ENCODE data around the gene CFAP61. TPM values are rescaled to one million over a fixed set of nuclear protein-coding genes. Genes with fewer than 3 reads are reported as not detected.

The CFAP61 gene
- total RNA-seq, 4 donors from 2014 or later: 0.18 to 0.80 (median 0.57) TPM

GRCh38 chr20:20083807-20084206 lies 31.5 kb downstream of the CFAP61 start:
- Histone ChIP-seq H3K27ac (no peak overlapping the region), H3K9me3 (no peaks in the 10 kb centered on the region), H3K4me3 (no peak overlapping the region), H3K4me1 (peaks cover 28% of the 10 kb centered on the region), H3K36me3 (no peaks in the 10 kb centered on the region), H3K27me3 (no peaks in the 10 kb centered on the region)
- TF ChIP-seq POLR2A (IDR thresholded peaks at IDR 0.05): no peak
- TF ChIP-seq, protein P1, sequence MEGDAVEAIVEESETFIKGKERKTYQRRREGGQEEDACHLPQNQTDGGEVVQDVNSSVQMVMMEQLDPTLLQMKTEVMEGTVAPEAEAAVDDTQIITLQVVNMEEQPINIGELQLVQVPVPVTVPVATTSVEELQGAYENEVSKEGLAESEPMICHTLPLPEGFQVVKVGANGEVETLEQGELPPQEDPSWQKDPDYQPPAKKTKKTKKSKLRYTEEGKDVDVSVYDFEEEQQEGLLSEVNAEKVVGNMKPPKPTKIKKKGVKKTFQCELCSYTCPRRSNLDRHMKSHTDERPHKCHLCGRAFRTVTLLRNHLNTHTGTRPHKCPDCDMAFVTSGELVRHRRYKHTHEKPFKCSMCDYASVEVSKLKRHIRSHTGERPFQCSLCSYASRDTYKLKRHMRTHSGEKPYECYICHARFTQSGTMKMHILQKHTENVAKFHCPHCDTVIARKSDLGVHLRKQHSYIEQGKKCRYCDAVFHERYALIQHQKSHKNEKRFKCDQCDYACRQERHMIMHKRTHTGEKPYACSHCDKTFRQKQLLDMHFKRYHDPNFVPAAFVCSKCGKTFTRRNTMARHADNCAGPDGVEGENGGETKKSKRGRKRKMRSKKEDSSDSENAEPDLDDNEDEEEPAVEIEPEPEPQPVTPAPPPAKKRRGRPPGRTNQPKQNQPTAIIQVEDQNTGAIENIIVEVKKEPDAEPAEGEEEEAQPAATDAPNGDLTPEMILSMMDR (IDR thresholded peaks at IDR 0.05): peak in 1 of 2 donors; percentile 28
- under 1% methylated on average over 3 of the region's 3 CpGs for WGBS
- no peak for DNase-seq (ENCODE audit: low spot score in 2 of 2)

DNA sequence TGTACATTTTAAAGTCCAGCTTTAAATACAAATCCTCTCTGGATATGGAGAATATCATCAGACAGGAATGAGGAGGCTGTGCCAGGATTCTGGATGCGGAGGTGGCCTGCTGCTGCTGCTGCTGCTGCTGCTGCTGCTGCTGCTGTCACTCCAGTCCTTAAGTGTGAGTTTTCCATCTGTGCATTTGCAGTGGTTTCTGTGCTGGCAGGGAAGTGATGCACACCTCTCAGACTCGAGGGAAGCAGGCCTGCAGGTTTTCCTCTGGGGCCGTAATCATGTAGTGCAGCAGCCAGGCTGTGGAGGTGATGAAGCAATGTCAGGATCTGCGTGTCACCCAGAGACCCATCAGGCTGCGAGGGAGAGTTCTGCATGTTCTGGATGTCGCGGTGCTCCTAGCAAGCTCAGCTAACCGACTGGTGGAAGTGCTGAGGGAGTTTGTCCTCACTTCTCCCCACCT lies 32.0 kb downstream of the CFAP61 start:
- no peak overlapping the region for H3K4me3 ChIP-seq
- H3K36me3 ChIP-seq: no peaks in the 10 kb centered on the region
- H3K4me1 ChIP-seq: peaks cover 29% of the 10 kb centered on the region
- no peak for DNase-seq (ENCODE audit: low spot score in 2 of 2)
- no peaks in the 10 kb centered on the region for H3K9me3 ChIP-seq
- peak overlapping the region; percentile 66 for H3K27ac ChIP-seq
- 62% methylated on average over 3 of the region's 8 CpGs for WGBS
- no peak for TF ChIP-seq POLR2A (IDR thresholded peaks at IDR 0.05)
- TF ChIP-seq, protein P1 (IDR thresholded peaks at IDR 0.05): no peak
- no peak for TF ChIP-seq POLR2AphosphoS5 (IDR thresholded peaks at IDR 0.05)
- no peak for TF ChIP-seq EP300 (IDR thresholded peaks at IDR 0.05)
- H3K27me3 ChIP-seq: no peaks in the 10 kb centered on the region

GRCh38 chr20:20085071-20085470 lies 32.7 kb downstream of the CFAP61 start:
- Histone ChIP-seq H3K27ac (peak overlapping the region; percentile 72), H3K27me3 (no peaks in the 10 kb centered on the region)

GRCh38 chr20:20085812-20086211 lies 33.5 kb downstream of the CFAP61 start:
- Histone ChIP-seq H3K4me1 (peaks cover 29% of the 10 kb centered on the region), H3K27ac (peak overlapping the region; percentile 72), H3K36me3 (no peaks in the 10 kb centered on the region), H3K27me3 (no peaks in the 10 kb centered on the region), H3K9me3 (no peaks in the 10 kb centered on the region), H3K4me3 (no peak overlapping the region)
- TF ChIP-seq, protein P1 (IDR thresholded peaks at IDR 0.05): no peak
- TF ChIP-seq EP300 (IDR thresholded peaks at IDR 0.05) (peak; percentile 25), POLR2AphosphoS5 (IDR thresholded peaks at IDR 0.05) (peak in 2 of 3 donors; percentile 39 to 91), POLR2A (IDR thresholded peaks at IDR 0.05) (no peak)
- peak in 1 of 2 donors; percentile 67 for DNase-seq (ENCODE audit: low spot score in 2 of 2)
- 47% methylated on average over 2 of the region's 2 CpGs for WGBS

More at GRCh38 chr20:20085071-20085470, 32.7 kb downstream of the CFAP61 start:
- peak in 1 of 2 donors; percentile 77 for DNase-seq (ENCODE audit: low spot score in 2 of 2)
- no peak for TF ChIP-seq POLR2A (IDR thresholded peaks at IDR 0.05)
- peak in 2 of 3 donors; percentile 25 to 28 for TF ChIP-seq POLR2AphosphoS5 (IDR thresholded peaks at IDR 0.05)
- 61% methylated on average over 9 of the region's 9 CpGs for WGBS
- H3K9me3 ChIP-seq: no peaks in the 10 kb centered on the region
- H3K4me1 ChIP-seq: peaks cover 29% of the 10 kb centered on the region
- H3K36me3 ChIP-seq: no peaks in the 10 kb centered on the region
- H3K4me3 ChIP-seq: no peak overlapping the region

GRCh38 chr20:20089018-20089417 lies 36.7 kb downstream of the CFAP61 start:
- 70% methylated on average over 4 of the region's 4 CpGs for whole genome bisulfite sequencing
- H3K4me1 ChIP-seq: peaks cover 25% of the 10 kb centered on the region
- no peaks in the 10 kb centered on the region for H3K27me3 ChIP-seq
- H3K4me3 ChIP-seq: no peak overlapping the region
- TF ChIP-seq EP300 (IDR thresholded peaks at IDR 0.05) (no peak), POLR2A (IDR thresholded peaks at IDR 0.05) (no peak), POLR2AphosphoS5 (IDR thresholded peaks at IDR 0.05) (no peak)
- TF ChIP-seq, protein P1 (IDR thresholded peaks at IDR 0.05): no peak
- H3K36me3 ChIP-seq: no peaks in the 10 kb centered on the region
- no peaks in the 10 kb centered on the region for H3K9me3 ChIP-seq
- H3K27ac ChIP-seq: no peak overlapping the region
- no peak for DNase-seq (ENCODE audit: low spot score in 2 of 2)

DNA sequence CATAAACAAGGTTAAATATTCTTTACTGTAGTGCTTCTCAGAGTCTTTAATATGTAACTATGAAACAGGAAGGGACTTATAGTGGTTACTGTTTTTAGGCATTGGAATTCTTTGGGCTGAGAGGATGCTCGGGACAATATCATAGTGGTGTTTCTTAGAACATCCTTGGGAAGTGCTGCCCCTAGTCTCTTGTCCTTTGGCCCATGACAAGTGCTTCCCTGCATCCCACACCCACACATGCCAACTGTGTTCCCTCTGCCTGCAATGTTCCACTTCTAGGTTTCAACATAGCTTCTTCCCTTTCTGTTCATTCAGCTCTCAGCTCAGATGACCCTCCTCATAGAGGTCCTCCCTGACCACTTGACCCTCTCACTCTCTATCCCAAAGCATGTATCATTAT lies 37.6 kb downstream of the CFAP61 start:
- DNase-seq (ENCODE audit: low spot score in 2 of 2): no peak
- Histone ChIP-seq H3K27me3 (no peaks in the 10 kb centered on the region), H3K4me1 (peaks cover 15% of the 10 kb centered on the region), H3K27ac (no peak overlapping the region), H3K36me3 (no peaks in the 10 kb centered on the region), H3K9me3 (no peaks in the 10 kb centered on the region), H3K4me3 (no peak overlapping the region)
- WGBS: 83% methylated on average over 1 of the region's 1 CpG
- TF ChIP-seq POLR2AphosphoS5 (IDR thresholded peaks at IDR 0.05) (no peak), EP300 (IDR thresholded peaks at IDR 0.05) (no peak), POLR2A (IDR thresholded peaks at IDR 0.05) (no peak)
- TF ChIP-seq, protein P1 (IDR thresholded peaks at IDR 0.05): no peak

Data from suprapubic skin (tissue), 4 donors.